Measurements from ENCODE around the gene FN3KRP.
"Not testable (repeated sequence)": the region's sequence is repeated elsewhere in the genome, so short reads cannot be mapped to it uniquely, and the experiment has no call there.

Gene FN3KRP

DNA sequence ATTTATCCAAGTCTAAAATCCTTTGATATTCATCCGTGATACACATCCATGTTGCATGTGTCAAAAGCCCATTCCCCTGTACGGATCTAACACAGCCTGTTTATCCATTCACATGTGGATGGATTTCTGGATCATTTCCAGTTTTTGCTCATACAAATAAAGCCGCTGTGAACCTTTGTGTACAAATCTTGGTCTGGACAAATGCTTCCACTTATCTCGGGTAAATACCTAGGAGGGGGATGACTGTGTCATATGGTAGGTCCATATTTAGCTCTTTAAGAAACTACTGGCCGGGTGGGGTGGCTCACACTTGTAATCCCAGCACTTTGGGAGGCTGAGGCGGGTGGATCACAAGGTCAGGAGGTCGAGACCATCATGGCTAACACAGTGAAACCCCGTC is 29.0 kb downstream of the FN3KRP start:
- DNase-seq: no peak

- DNase-seq: no peak
Observed at GRCh38 chr17:82748756-82749155, 32.2 kb downstream of the FN3KRP start.

GRCh38 chr17:82750241-82750908 is 33.9 kb downstream of the FN3KRP start:
- DNase-seq: no peak

DNA sequence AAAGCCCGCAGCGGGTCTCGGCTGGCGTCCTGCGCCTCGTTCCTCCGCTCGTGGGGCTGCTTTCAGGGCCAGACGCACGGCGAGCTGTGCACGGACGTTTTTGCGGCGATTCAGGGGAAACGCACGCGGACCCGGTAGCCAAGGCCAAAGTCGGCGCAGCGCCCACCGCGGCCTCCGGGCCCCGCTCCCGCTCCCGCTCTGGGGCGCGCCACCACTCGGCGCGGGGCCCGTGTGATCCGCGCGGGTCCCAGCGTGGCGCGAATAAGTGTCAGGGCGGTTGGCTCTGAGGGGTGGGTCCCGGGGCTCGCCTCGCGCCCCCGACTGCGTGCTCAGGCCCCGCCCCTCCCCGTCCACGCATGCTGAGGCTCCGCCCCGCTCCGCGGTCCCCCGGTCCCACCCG is 34.7 kb downstream of the FN3KRP start:
- DNase-seq: no peak

GRCh38 chr17:82751571-82752370 is 35.3 kb downstream of the FN3KRP start, which contains the start of gene TBCD:
Gene TBCD, plus strand, starts transcription at chr17:82752065. Its CDS starts 129 bp downstream, at chr17:82752194.
- peak; percentile 88 for DNase-seq

- peak; percentile 39 for DNase-seq
Observed at GRCh38 chr17:82752371-82753200, 36.1 kb downstream of the FN3KRP start.

- no peak for DNase-seq
Observed at GRCh38 chr17:82753201-82753464, 36.6 kb downstream of the FN3KRP start.

DNA sequence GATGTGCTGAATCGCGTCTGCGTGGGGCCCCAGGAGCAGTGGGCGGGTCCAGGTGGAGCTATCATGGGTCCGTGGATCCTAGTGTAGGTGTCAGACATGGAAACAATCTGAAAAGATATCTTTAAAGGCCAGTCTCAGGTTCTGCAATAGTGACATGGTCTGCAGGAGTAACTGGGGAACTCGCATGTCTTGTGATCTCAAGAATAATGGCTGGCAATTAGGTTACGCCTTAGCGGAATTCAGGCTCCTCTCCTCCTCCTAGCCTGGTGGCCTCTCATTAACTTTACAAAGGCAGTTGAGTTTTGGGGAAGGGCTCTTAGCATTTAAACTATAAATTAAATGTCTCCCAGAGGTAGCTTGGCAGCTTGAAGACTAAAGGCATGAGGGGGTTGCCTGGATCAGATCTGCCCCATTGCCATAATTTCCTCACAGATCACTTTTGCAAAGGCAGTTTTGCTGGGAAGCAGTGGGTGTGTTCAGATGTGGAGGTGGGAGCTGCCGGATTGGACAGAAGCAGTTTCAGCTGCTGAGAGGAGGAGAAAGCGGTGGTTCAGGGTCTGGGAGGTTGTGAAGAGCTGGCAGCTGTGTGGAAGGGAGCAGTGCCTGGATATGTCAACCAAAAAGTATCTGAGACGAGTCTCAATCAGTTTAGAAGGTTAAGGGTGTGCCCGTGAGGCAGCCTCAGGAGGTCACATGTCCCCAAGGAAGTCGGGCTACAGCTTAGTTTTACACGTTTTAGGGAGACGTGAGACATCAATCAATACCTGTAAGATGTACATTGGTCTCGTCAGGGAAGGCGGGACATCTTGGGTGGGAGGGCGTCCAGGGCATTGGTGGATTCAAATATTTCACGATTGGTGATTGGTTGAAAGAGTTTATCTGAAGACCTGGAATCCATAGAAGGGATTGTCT is 38.0 kb downstream of the FN3KRP start:
- DNase-seq: no peak

DNA sequence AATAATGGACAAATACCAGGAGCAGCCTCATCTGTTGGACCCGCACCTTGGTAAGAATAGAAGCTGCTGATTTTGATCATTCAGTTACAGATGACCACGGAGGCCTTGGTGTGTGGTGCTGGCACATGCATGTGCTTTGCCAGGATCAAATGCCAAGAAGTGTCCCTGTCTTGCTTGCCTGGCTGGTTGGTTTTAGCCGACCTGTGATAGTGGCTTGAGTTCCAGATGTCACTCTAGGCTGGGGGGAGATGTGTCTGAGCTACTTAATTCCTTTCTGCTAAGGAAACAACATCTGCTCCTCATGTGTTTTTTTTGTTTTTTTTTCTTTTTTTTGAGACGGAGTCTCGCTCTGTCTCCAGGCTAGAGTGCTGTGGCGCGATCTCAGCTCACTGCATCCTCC is 39.7 kb downstream of the FN3KRP start:
- no peak for DNase-seq

DNA sequence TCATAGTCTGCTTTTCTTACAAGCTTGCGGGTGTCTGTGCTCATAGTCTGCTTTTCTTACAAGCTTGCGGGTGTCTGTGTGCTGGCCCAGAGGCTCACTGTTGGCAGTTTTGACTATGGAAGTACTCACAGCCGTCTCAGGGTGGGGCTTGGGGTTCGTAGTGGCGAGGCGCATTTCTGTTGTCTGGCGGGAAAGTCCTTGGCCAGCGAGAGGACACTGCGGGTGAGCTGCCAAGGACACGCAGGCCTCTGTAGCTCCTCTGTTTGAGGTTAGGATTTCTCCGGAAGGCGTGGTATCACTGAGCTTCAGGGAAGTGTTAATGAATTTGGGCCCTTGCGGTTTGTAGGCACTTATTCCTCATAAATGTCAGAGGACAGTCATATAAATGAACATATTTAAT is 48.9 kb downstream of the FN3KRP start:
- DNase-seq: no peak

- DNase-seq: peak; percentile 46
Observed at GRCh38 chr17:82767041-82767754, 50.7 kb downstream of the FN3KRP start.

DNA sequence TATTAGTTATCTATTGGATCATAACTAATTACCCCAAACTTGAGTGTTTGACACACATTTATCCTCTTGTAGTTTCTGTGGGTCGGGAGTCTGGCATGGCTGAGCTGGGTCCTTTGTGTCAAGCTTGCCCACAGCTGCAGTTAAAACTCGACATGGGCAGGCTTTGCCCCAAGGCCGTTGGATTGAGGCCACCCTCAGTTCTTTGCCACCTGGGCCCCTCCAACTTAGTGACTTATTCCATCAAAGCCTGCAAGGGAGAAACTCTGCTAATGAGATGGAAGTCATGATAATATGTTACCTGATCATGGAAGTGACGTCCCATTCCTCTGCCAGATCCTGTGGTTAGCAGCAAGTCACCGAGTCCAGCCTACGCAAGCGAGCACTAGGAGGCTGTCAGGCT is 52.5 kb downstream of the FN3KRP start:
- no peak for DNase-seq

GRCh38 chr17:82772026-82772425 is 55.5 kb downstream of the FN3KRP start:
- DNase-seq: peak; percentile 58

DNA sequence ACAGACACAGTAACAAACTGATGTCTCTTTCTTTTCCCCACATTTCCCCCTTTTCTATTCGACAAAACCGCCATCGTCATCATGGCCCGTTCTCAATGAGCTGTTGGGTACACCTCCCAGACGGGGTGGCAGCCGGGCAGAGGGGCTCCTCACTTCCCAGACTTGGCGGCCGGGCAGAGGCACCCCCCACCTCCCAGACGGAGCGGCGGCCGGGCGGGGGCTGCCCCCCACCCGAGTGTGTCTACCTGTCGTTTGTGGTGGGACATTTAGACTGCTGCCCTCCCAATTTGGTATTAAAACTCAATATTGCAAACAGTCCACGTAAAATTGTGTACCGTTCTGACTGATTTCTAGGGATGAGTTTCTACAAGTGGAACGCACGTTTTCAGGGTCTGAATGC is 58.0 kb downstream of the FN3KRP start:
- DNase-seq: not testable (repeated sequence)

DNA sequence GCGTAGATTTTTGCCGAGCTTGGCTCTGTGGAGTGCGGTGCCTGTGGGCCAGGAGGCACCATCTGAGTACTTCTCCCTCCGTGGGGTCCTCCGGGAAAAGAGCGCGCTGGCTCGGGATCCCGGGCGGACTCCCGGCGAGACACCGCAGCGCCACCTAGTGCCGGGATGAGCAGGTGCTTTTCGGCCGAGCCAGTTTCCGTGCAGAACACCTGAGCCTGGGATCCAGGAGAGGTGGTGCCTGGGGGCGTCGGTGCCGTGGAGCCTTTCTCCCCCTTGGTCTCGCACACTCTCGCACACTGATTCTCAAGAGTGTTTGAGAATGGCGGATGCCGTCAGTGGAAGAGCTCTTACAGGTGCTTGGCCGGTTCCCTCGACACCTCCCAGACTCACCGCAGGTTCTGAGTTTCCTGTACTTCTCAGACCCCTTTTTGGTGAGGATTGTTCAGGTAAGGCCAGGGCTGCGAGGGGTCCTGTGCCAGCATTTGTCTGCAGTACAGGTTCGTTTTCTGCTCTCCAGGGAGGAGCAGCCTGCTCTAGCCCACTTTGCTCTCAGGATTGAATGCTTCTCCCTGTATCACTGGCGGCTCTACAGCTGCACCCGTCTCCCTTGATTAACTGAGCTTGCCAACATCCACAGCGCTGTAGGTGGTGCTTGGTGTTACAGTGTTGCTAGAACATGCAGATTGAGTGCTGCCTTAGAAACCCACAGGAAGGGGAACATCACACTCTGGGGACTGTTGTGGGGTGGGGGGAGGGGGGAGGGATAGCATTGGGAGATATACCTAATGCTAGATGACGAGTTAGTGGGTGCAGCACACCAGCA is 58.7 kb downstream of the FN3KRP start:
- peak; percentile 20 for DNase-seq

GRCh38 chr17:82776454-82776853 is 59.9 kb downstream of the FN3KRP start:
- no peak for DNase-seq
